Stimulated activated CD4-positive, alpha-beta T cell treated with anti-CD3 and anti-CD28 coated beads, TNF-alpha, amount 100 ng/mL, for 48 hours (primary cell): ENCODE measurements around the gene DGLUCY.
"Not testable (repeated sequence)": the region's sequence is repeated elsewhere in the genome, so short reads cannot be mapped to it uniquely, and the experiment has no call there.

Source experiments
- DNase-seq, 3 donors: peaks; one replicate each; pipeline ENCODE4 v3.0.0-alpha.2; 2020; ENCODE audit warnings: low read depth in 3 of 3

DGLUCY gene

DNA sequence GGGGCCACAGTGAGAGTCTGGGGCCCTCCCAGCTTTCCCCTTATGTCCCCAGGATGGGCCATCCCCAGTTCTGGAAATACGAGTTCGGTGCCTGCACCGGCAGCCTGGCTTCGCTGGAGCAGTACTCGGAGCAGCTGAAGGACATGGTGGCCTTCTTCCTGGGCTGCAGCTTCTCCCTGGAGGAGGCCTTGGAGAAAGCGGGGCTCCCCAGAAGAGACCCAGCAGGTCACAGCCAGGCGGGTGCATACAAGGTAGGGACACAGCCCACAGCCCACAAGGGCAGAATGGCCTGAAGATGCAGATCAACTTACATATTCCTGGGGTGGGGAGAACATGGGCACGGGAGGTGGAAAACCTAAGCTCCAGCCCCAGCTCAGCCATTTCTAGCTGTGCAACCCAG lies 56.1 kb downstream of the DGLUCY start:
- DNase-seq: no peak

DNA sequence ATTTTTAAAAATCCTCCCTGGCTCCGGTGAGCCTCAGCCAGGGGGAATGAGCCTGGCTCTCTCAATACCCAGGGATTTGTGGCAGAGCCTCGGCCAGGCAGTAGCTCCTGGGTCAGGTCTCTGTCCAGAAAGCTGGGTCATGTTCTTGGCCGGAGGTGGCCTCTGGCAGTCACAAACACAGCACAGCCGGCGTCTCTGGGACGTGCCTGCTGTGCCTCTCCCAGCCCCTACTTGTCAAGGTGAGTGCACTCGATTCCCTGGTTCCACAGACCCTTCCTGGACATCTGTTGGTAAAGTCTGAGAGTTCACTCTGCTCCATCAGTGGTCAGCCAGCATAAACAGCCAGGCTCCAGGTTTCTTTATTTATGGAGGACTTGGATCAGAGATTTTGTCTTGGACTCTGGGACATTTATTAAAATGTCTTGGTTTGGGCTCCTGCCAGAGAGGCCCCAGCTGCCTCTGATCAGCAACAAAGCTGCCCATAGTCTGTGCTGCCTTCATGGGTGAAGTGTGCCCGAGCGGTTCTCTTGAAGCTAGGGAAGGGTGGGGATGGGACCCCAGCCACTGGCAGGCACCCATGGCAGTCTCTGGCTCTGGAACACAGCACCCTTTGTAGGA lies 56.7 kb downstream of the DGLUCY start:
- DNase-seq: no peak

DNA sequence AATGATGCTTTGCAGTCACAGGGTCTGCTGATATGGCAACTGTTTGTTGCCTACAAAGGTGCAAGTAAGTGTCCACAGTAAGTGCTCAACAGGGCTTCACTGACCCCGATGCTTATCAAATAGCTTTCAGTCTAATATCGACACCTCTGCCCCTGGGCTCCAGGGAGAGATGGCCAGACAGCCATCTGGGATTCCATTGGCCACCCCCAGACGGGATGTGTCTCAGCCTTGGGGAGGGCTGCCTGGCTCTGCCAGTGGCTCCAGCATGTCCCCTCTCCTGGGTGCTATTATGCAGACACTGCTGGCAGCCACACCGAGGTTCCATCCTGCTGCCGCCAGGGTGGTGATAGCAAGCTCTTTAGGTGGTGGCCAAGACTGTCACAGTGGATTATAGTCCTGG lies 57.4 kb downstream of the DGLUCY start:
- DNase-seq: no peak

DNA sequence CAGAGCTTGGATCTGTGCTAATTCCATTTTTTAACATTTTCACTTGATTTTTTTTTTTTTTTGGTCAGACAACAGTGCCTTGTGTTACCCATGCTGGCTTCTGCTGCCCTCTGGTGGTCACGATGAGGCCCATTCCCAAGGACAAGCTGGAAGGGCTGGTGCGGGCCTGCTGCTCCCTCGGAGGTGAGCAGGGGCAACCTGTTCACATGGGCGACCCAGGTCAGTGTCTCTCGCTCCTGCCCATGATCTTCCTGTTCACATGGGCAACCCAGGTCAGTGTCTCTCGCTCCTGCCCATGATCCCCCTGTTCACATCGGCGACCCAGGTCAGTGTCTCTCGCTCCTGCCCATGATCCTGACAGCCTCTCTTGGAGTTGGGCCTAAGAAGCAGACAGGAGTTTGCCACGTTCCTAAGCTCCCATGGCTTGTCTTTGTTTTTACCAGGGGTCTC lies 59.4 kb downstream of the DGLUCY start:
- DNase-seq: peak; percentile 65 to 76 (median 73)

DNA sequence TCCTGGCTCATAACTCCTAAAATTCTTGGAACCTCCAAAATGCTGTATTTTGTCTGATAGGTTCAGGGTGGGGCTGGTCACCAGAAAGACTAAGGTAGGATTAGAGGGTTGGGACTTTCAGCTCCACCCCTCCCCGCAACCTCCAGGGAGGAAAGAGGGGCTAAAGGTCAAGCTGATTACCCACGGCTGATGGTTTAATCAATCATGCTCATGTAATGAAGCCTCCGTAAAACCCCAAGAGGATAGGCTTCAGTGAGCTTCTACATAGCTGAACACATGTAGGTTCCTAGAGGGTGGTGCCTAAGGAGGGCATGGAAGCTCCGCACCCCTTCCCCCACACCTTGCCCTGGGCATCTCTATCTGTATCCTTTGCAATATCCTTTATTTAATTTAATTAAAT lies 60.0 kb downstream of the DGLUCY start:
- DNase-seq: no peak

DNA sequence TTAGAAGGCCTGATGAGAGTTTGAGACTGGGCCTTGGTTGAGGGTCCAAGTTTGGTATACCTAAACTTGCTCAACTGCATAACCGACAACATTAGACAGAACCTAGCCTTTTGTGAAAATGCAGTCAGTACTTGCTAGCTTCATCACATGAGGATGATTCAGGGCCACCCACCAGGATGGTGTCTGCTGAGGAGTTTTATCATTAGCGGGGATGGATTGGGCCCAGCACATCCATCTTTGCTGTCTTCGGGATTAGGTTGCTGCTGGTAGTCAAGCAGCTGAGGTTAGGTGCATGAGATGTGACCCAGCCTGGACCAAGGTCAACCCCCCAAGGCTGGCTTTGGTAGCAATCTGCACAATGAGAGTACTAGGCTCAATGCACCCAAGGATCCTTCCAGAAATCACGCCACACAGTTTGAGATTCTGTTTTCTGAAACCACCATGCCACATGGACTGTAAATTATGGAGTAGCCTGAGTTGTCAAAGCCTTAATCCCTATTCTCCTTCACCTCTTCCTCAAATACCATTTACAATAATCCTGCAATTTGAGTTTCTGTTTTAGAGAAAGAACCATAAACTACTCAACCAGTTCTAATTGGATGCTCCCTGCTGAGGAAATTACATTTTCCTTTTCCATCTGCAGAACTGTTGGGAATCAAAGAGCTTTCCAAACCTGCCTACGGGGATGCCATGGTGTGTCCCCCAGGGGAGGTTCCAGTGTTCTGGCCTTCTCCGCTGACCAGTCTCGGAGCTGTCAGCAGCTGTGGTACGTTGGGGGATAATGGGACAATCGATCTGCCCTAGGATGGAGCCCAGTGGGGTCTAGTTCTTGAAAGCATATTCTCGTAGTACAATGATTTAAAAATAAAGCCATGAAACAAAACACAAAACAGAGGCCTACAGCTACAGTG lies 61.7 kb downstream of the DGLUCY start:
- no peak for DNase-seq

DNA sequence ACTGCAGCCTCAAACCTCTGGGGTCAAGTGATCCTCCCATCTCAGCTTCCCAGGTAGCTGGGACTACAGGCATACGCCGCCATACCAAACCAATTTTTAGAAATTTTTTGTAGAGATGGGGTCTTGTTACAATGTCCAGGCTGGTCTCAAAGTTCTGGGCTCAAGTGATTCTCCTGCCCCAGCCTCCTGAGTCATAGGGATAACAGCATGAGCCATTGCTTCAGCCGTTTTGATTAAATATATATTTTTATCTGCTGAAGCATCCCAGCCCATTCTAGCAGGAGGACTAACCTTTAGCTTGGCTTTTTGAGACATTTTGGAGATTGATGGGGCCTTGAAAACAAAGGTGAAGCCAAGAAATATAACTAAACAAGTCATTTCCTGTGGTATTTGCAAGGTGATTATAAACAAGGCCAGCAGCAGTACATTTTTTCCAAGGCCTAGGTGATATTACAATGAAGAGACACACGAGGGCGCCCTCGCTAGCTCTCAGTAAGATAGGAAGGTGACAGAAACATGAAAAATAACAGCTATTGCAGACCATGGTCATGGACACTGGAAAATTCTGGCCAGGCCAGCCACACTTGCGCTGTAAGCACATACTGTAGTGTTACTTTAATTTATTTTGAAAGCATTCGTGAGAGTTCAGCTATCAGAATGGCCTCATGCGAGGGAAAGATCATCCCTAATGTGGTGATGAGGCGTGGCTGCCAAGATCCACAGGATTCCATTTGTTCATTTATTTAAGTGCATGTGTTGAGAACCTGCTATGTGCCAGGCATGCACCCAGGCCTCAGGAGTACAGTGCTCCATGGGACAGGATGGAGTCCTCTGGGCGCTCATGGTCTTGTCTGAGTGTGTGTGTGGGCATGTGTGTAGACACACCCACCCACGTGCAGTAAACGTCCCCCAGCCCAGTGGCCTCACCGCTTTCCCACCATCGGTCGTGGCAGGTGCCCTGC lies 63.5 kb downstream of the DGLUCY start:
- DNase-seq: peak; percentile 29 to 37 (median 32)

DNA sequence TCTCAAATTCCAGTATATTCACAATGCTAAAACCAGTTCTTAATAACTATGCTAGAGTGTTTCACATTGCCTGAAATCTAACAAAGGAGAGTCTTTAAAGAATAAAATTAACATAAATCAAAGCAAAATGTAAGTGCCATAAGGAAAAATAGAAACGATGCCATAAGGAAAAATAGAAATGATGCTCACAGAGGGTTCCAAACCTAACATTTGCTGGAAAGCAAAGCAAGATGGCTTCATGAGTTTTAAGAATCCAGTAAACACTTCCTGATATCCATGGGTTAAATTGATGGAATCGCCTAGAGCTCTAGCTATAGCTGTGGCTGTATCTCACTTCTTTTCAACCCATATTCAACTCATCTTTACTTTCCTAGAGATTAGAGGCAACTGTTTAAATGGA lies 66.7 kb downstream of the DGLUCY start:
- no peak for DNase-seq

DNA sequence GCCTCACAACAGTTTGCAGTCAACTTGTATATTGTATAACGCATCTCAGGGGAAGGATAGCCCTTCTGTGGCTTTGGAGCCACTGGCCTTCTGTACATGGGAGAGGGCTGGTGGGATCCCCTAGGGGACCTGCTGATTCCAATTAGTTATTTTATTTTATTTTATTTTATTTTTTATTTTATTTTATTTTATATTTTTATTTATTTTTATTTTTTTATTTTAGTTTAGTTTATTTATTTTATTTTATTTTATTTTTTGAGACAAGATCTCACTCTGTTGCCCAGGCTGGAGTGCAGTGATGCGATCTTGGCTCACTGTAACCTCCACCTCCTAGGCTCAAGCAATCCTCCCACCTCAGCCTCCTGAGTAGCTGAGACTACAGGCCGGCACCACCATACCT lies 68.9 kb downstream of the DGLUCY start:
- DNase-seq: not testable (repeated sequence)

DNA sequence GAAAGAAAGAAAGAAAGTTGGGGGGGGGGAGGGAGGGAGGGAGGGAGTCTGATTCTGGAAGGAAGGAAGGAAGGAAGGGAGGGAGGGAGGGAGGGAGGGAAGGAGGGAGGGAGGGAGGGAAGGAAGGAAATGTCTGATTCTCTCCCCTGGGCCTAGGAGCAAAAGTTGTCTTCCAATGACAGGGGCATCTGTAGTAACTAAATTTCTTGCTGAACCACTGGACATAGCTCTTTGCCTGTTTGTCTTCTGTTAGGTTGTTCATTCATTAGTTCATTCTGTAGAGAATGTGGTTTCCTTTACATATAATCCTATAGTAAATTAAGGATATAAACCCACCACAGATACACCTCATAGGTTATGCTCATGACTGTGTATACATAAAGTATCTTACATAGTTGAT lies 70.7 kb downstream of the DGLUCY start:
- DNase-seq: no peak

DNA sequence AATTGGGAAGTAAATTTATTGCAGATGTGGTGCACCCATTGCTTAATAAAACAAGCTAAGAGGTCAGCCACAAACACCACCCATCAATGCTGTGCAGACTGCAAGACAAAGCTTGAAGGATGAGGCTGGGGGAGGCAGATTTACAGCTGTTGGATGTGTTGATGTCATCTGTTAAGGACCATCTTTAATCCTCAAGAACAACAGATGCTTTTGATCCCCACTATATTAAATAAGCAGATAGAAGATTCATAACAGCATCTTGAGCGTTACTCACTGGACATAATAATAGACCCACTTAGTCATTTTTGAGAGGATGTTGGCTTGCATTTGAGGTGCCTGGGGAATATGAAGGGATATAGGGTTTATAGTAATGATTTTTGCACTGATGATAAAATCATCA lies 71.8 kb downstream of the DGLUCY start:
- DNase-seq: no peak

DNA sequence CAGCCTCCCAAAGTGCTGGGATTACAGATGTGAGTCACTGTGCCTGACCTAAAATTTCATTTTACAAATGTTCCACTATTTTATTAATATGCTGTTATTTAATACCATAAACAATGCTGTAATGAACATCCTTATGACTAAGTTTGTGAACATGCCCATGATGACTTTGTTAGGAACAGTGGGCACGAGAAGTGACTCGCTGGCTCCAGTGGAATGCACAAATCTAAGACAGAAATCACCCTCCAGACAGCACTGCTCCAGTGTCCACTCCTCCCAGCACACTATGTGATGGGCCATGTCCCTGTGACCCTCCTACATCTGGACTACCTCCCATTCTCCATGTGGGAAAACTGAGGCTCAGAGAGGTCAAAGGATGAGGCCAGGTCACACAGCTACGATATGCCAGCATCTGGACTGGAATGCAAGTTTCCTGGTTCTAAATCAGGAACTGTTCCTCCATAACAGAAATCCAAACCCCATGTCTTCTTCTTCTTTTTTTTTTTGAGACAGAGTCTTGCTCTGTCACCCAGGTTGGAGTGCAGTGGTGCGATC lies 72.7 kb downstream of the DGLUCY start:
- no peak for DNase-seq

DNA sequence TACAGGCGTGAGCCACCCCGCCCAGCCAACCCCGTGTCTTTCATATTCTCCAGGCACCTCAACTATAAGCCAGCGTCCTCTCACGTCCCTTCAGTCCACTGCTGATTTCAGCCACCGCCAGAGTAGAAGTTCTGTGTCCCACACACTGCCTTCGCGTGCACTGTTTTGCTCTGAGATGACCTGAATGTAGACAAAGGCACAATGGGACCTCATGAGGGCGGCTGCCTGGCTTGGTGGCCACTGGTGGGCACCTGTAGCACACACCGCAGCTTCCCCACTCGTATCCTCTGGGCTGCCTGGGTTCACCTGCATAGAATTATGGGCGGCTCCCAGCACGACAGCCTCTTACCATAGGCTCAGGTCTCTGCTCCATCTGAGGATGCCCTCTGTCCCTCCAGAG lies 73.4 kb downstream of the DGLUCY start:
- no peak for DNase-seq

DNA sequence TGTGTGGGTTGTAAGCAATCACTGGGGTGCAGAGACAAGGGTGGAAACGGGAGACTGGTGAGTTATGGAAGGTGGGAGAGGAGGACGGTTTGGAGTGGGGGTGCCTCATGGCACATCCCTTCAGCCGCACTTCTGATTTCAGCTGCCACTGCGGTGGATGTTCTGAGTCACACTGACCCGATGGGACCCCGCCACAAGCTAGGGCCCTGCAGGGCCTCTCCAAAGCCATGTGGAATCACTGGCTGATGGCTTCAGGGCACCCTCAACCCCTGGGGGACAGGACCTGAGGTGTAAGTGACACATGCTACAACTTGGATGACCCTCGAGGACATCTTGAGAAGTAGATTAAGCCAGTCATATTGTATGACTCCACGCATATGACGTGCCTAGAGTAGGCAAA lies 77.0 kb downstream of the DGLUCY start:
- DNase-seq: no peak

DNA sequence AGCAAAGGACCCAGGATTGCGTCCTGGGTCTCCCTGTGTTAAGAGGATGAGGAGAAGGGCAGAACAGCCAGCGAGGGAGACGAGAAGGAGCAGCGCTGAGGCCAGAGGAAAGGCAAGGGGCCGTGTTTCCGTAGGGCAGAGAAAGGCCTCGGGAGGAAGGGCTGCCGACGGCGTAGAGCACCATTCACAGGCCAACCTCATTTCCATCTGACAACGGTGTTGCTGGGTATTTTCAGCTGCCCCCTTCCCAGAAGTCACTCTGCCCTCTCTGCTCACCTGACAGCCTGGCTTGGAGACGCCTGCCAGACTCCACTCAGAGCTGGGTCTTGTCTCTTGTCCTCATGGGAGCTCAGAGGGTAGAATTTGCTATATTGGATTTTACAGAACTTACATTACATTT lies 79.2 kb downstream of the DGLUCY start:
- no peak for DNase-seq

DNA sequence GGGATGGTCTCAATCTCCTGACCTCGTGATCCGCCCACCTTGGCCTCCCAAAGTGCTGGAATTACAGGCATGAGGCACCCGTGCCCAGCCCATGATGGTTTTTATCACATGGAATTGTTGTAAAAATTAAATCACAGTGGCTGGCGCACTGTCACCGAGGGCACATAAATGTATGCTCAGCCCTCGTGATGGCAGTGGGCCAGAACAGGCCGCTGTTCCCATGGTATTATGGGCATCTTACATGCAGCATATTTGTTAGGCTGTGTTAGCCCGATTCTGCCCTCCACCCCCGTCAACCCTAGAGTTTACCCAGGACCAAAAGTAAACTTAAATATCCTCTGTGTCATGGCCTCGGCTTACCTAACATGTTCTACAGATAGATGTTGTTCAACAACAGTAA lies 82.0 kb downstream of the DGLUCY start:
- no peak for DNase-seq

DNA sequence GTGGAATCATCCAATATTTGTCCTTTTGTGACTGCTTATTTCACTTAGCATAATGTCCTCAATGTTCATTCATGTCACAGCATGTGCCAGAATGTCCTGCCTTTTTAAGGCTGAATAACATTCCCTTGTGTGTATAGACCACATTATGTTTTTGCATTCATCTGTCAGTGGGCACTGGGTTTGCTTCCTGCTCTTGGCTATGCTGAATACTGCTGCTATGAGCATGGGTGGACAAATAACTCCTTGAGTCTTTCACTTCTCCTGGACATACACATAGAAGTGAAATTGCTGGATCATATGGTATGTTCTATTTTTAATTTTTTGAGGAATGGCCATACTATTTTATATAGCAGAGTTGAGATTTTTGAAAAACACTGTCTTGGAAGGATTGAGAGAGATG lies 83.8 kb downstream of the DGLUCY start:
- no peak for DNase-seq

DNA sequence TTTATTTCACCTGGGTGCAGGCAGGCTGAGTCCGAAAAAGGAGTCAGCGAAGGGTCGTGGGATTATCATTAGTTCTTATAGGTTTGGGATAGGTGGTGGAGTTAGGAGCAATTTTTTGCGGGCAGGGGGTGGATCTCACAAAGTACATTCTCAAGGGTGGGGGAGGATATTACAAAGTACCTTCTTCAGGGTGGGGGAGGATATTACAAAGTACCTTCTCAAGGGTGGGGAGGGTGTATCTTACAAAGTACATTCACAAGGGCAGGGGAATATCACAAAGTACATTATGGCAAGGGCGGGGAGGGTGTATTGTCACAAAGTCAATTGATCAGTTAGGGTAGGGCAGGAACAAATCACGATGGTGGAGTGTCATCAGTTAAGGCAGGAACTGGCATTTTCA lies 86.9 kb downstream of the DGLUCY start:
- not testable (repeated sequence) for DNase-seq

DNA sequence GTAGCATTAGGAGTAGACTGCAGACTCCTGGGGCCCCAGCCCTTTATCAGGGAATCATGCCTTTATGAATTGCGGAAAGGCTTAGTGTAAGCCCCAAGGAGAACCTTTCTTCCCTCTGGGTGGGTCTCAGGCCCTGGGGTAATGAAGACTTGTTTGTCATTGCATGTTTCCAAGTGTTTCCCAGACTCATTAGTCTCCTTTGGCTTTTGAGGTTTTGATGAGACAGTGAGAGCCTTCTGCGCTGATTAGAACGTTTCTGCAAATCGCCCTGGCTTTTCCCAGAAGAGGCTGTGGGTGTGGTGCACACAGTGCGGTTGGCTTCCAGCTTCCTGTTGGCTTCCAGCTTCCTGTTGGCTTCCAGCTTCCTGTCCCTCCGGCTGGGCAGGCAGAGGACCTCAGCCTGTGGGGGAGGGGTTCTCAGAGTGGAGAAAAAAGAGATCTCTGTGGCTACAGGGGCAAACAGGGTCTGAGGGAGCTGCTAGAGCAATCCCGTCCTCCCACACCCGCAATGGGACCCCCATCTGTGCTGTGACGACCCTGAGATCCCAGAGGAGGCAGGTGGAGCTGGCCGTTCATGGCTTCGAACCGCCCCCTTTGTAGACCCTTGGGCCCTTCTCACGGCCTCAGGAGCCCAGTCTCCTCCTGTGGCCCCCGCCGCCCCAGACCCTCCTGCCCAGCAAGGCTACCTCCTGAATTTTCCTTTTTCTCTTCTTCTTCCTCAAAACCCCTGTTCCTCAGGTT lies 88.5 kb downstream of the DGLUCY start:
- DNase-seq: no peak

DNA sequence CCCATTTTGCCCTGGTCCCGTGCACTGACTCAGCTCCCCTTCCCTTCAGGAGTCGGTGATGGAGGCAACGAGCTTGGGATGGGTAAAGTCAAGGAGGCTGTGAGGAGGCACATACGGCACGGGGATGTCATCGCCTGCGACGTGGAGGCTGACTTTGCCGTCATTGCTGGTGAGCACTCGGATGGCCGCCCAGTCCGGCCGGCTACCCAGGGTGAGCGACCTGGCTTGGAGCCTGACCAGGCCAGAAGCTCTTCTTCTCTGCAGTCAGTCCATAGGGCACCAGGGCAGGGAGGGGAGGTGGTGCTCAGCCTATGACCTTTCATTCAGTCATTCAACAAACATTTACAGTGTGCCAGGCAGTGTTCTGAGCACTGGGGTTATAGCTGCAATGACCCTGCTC lies 90.8 kb downstream of the DGLUCY start:
- DNase-seq: no peak

DNA sequence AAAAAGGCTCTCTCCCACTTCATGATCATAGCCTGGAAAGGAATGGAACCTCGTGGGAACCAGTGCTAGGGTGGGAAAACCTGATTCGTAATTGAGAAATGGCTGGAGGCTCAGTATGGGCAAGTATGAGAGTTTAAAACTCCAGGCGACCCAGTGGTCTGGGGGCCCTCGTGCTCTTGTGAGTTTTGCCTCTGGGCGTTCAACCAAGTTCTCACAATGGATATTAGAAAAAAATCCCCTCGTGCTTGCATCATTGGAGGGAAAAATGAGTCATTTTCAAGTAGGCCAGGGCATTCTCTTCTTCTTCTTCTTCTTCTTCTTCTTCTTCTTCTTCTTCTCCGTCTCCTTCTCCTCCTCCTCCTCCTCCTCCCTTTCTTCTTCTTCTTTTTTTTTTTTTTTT lies 91.6 kb downstream of the DGLUCY start:
- DNase-seq: no peak
